SK-N-SH (cell line): ENCODE measurements around the gene SMIM5.

Source experiments
- CTCF ChIP-seq: fragments of 200-600 bp; sonication (generic); IDR thresholded peaks from 2 replicates; pipeline ENCODE4 v1.6.1; 2017; ENCODE audit warnings: antibody characterized with exemption, mild to moderate bottlenecking, moderate library complexity
- POLR2AphosphoS5 ChIP-seq: IDR thresholded peaks from 2 replicates; pipeline ENCODE4 v1.6.1; 2012; ENCODE audit warnings: low read depth, low read length
- RAD21 ChIP-seq: IDR thresholded peaks from 2 replicates; pipeline ENCODE4 v1.6.1; 2012; ENCODE audit warnings: mild to moderate bottlenecking, low read length
- SMC3 ChIP-seq: IDR thresholded peaks from 2 replicates; pipeline ENCODE4 v1.6.1; 2012; ENCODE audit warnings: low read depth, low read length, improper control_type of control experiment

- TF ChIP-seq RAD21 (no peak), CTCF (no peak), POLR2AphosphoS5 (no peak), SMC3 (no peak)
These were observed 1.1 kb downstream of the SMIM5 start for GRCh38 chr17:75634376-75634740.
